HG03469 (cell line): Measurements from ENCODE around the gene COL25A1.

Experiments
- ATAC-seq: cut with Tn5 transposase; IDR thresholded peaks from one replicate; pipeline ENCODE4 v1.9.1; 2021; ENCODE audit warnings: mild to moderate bottlenecking, moderate library complexity, moderate number of reproducible peaks; ENCODE audit not compliant: unreplicated experiment

Gene COL25A1

DNA sequence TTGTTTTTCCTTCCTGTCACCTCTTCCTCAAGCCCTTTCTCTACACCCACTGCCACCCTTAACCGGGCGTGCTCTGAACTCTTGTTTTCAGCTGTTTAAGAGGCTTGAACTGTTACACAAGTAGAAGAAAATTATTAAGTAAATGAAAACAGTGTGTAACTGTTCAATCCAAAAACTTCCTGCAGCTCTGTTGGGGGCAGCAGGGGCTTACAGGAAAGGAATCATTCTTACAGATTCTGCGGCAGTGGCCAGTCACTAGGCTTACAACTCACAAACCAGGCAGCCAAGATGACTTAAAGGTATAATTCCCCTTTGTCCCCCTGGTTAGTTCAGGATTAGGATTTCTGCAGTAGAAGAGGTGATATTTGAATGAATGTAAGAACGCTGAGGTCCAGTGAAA is 469.4 kb downstream of the COL25A1 start:
- no peak for ATAC-seq

- no peak for ATAC-seq
Measured at GRCh38 chr4:108831886-108832285, 470.6 kb downstream of the COL25A1 start.

DNA sequence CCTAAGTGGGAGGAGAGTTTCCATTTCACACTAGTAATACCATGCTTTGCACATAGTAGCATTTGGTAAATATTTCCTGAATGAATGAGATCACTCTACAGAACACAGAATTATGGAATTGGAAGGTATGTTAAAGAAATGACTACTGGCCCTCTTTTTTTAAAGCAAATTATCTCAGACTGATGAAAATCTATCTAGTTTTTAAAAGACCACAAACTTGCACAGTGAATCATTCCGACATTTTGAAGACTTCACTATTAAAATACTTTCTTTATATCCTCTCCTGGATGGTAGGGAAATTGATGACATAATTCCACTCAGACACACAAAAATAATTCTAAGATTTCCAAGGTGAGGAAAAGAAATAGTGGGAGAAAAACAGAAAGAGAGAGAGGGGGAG is 471.2 kb downstream of the COL25A1 start:
- ATAC-seq, result no peak

DNA sequence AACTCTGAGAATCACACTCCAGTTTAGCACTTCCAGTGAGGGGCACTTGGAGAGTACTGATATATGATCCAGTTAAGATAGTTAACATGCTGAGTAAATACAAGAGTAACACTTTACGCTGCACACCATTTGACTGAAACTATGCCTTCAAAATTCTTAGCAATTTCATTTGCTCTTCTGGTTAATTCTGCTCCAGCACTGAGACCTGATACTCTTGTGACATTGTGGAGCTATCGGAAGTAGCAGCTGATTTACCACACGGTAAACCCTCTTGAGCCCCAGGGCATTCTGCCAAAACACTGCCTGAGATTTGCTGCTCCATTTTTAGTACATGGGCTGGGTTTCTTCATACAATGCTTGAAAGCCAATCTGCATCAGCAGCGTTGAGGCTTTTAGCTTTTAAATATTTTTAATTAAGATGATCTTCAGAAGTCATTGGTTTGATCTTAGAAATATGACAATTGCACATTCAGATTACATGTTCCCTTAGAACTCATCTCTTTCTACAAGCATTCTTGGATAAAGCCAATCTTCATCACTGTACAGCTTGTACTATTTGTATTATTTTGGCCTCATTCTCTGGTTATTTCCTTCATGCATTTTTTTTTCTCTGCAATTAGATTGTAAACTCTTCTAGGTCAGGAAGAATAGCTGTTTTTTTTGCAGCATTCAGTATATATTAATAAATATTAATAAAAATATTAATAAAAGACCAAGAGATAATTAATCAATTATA is 471.8 kb downstream of the COL25A1 start:
- peak; percentile 88 for ATAC-seq

- ATAC-seq, result no peak
Measured at GRCh38 chr4:108829966-108830492, 472.4 kb downstream of the COL25A1 start.

GRCh38 chr4:108828620-108829019 is 473.8 kb downstream of the COL25A1 start:
- ATAC-seq, result no peak

DNA sequence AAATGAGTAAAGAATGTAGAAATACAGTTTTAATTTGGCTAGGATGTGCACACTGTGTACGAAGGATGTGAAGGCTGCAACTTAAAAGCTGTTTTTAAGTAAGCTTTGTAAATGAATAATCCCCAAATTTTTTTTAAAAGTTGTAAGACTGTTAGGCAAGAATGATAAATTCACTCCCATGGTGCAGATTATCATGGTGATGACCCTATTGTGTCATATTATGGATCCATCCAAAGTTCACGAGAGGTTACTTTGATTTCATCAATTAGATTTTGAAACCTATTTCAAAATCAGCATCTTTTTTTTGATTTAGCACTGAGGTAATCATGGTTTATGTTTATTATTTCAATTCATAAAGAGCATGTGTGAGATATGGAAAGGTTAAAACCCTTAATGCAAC is 476.7 kb downstream of the COL25A1 start:
- ATAC-seq, result no peak

- ATAC-seq, result no peak
Measured at GRCh38 chr4:108821351-108821930, 481.0 kb downstream of the COL25A1 start.

DNA sequence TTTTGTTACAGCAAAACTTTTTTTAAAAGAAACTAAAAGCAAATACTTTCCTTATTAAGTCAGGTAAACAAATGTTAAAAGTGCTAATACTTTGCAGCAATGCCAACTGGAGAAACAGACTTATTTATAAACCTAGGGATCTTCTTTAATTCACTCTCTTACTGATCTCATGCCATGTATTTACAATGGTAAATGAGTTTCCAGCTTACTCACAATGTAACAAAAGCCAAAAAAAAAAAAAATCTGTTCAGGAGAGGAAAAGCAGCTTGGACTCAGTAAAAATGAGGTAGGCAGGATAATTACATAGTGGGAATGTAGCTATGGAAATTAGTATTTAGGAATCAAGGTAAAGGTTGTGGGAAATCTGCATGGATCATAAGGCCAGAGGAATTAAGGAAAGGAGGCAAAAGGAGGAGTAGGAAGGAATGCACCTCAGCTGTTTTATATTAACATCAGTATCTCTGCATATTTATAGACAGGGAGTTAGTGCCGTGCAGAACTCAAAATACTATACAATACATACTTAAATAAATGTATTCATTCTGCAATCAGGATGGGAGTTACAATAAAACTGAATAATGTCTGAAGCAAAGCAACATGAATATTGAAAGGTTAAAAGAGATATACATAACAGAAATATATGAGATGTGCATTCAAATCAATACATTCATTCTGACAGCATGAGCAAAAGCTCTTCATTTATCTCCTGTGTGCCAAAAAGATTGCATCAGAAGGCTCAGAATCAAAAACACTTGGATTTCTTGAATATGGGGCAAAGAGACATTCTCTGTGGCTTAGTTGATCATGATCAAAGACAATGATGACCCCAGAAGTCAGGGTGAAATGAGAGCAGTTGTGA is 481.7 kb downstream of the COL25A1 start:
- no peak for ATAC-seq

DNA sequence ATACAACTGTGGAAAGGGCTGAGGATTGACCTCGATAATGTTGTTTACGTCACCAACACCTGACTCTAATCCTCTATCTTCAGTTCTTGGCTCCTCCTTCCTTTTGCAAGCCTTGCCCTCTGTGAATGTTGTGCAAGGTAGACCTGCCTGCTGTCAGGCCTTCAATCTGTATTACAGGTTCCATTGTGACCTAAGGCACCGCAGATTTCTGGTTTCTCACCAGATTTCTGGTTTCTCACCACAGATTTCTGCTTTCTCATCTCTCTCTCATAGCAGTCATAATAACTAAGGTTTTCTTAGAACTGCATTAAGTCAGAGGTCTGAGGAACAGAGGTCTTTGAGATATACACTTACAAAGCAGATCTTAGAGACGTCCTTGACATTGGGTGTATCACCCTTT is 488.1 kb downstream of the COL25A1 start:
- no peak for ATAC-seq

GRCh38 chr4:108813261-108813660 is 489.2 kb downstream of the COL25A1 start:
- no peak for ATAC-seq

DNA sequence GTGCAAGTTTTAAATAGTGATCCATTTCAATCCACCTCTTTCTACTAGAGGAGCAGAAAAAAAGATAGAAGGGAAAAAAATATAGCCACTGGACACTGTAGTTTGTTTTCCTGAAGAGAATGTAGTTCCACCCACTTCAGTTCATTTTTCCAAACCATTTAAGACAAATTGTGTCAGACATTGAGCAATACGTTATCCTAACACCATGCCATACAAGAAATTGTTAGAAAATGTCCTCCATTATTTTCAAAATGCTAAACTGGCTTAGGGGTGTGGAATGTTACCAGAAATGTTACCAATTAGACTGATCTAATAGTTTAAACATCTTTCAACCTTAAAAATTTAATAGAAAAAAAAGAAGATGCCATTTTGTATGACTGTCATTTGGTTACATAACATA is 491.0 kb downstream of the COL25A1 start:
- ATAC-seq, result no peak

- ATAC-seq, result no peak
Measured at GRCh38 chr4:108810087-108810486, 492.4 kb downstream of the COL25A1 start.

GRCh38 chr4:108804648-108805273 is 497.7 kb downstream of the COL25A1 start:
- ATAC-seq, result no peak

- ATAC-seq, result no peak
Measured at GRCh38 chr4:108799306-108799705, 503.2 kb downstream of the COL25A1 start.

GRCh38 chr4:108796173-108796572 is 506.3 kb downstream of the COL25A1 start:
- no peak for ATAC-seq

GRCh38 chr4:108795733-108796132 is 506.7 kb downstream of the COL25A1 start:
- no peak for ATAC-seq

DNA sequence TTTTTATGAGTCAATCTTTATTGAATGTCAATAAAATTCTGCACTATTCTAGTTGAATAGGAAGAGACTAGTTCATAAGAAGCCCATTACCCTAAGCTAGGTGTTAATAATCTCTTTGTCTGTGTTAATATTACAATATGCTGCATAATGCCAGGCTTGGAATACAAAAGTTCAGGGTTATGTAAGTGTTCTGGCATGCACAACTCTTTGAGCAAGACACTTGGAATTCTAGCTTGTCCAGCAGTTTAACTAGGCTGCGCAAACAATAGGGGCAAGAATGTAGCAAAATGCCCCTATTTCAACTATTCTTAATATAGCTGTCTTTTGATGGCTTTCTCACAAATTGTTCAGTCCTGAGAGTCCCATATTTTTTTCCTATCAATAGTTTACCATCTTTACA is 508.3 kb downstream of the COL25A1 start:
- no peak for ATAC-seq

- ATAC-seq, result no peak
Measured at GRCh38 chr4:108793415-108793814, 509.0 kb downstream of the COL25A1 start.

GRCh38 chr4:108788731-108789130 is 513.7 kb downstream of the COL25A1 start:
- ATAC-seq, result no peak

- no peak for ATAC-seq
Measured at GRCh38 chr4:108787724-108788123, 514.7 kb downstream of the COL25A1 start.
